Thyroid gland (tissue), 4 donors: ENCODE measurements around the gene CDK15.

ENCODE experiments used
- POLR2A ChIP-seq, 2 donors: fragments of 450-650 bp; IDR thresholded peaks; one replicate each; pipeline ENCODE4 v1.6.1; 2017; ENCODE audit warnings: antibody characterized with exemption in 2 of 2, mild to moderate bottlenecking in 2 of 2, moderate library complexity in 1 of 2
- TF ChIP-seq, protein P1 (sequence below), 6 experiments: fragments of 200-600 bp in 3 of 6; fragments of 450-650 bp in 3 of 6; sonication (generic) in 3 of 6; IDR thresholded peaks; one replicate each; pipeline ENCODE4 v1.5.1; 2016 to 2019; ENCODE audit warnings: antibody characterized with exemption in 6 of 6, mild to moderate bottlenecking in 2 of 6, inconsistent platforms in 1 of 6, moderate library complexity in 1 of 6

DNA sequence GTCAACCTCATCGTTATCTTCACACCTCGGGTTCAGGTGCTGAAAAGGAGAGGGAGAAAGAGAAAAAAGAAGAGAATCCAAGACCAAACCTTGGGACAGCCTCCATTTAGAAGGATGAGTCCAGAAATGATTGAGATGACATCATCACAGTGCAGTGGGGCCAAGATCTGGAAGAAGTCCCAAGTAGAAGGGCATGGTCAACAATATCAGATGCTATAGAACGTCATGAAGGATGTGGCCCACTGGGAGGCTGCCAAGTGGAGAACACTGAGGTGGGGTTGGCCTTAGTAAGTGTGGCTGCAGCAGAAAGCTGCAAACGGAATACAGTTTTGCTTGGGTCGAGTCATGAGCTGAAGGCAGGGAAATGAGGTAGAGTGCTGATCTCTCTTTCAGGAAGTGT is 136.2 kb downstream of the CDK15 start:
- TF ChIP-seq, protein P1, sequence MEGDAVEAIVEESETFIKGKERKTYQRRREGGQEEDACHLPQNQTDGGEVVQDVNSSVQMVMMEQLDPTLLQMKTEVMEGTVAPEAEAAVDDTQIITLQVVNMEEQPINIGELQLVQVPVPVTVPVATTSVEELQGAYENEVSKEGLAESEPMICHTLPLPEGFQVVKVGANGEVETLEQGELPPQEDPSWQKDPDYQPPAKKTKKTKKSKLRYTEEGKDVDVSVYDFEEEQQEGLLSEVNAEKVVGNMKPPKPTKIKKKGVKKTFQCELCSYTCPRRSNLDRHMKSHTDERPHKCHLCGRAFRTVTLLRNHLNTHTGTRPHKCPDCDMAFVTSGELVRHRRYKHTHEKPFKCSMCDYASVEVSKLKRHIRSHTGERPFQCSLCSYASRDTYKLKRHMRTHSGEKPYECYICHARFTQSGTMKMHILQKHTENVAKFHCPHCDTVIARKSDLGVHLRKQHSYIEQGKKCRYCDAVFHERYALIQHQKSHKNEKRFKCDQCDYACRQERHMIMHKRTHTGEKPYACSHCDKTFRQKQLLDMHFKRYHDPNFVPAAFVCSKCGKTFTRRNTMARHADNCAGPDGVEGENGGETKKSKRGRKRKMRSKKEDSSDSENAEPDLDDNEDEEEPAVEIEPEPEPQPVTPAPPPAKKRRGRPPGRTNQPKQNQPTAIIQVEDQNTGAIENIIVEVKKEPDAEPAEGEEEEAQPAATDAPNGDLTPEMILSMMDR (IDR thresholded peaks at IDR 0.05): no peak
- no peak for TF ChIP-seq POLR2A (IDR thresholded peaks at IDR 0.05)
